Lung (tissue), 12 donors: ENCODE results near the gene TOGARAM2. TPM values are rescaled to one million over a fixed set of nuclear protein-coding genes. Genes with fewer than 3 reads are reported as not detected.

Source experiments
- ATAC-seq: fragments of 200-7000 bp; cut with Tn5 transposase; one replicate; pipeline ENCODE4 v1.9.1; 2020; ENCODE audit warnings: moderate number of reproducible peaks; ENCODE audit not compliant: insufficient read depth, low FRiP score
- DNase-seq, 3 donors: peaks; one replicate each; pipeline ENCODE4 v3.0.0-alpha.2; 2013 to 2017
- H3K27ac ChIP-seq, 2 donors: one replicate each; pipeline ENCODE4 v1.5.1; 2013; ENCODE audit warnings: mild to moderate bottlenecking in 2 of 2, moderate library complexity in 2 of 2, control low read depth in 1 of 2, inconsistent platforms in 1 of 2, low read depth in 1 of 2, low read length in 1 of 2
- H3K27me3 ChIP-seq, 3 donors: one replicate each; pipeline ENCODE4 v1.5.1; 2013; ENCODE audit warnings: low read length in 2 of 3; ENCODE audit not compliant: control insufficient read depth in 3 of 3, insufficient read depth in 3 of 3
- H3K36me3 ChIP-seq, 4 donors: one replicate each; pipeline ENCODE4 v1.5.1; 2013; ENCODE audit warnings: low read length in 4 of 4, mild to moderate bottlenecking in 1 of 4, moderate library complexity in 1 of 4; ENCODE audit not compliant: control insufficient read depth in 4 of 4, insufficient read depth in 4 of 4
- H3K4me1 ChIP-seq, 5 donors: one replicate each; pipeline ENCODE4 v1.5.1; 2013; ENCODE audit warnings: low read length in 5 of 5, mild to moderate bottlenecking in 2 of 5, moderate library complexity in 1 of 5; ENCODE audit not compliant: control insufficient read depth in 5 of 5, insufficient read depth in 5 of 5
- H3K4me3 ChIP-seq: one replicate; pipeline ENCODE4 v1.5.1; 2013; ENCODE audit warnings: mild to moderate bottlenecking, control low read depth, moderate library complexity
- H3K9ac ChIP-seq, 2 donors: one replicate each; pipeline ENCODE4 v1.5.1; 2013; ENCODE audit warnings: low read length in 2 of 2, control low read depth in 1 of 2; ENCODE audit not compliant: insufficient read depth in 1 of 2
- H3K9me3 ChIP-seq, 4 donors: one replicate each; pipeline ENCODE4 v1.5.1; 2013; ENCODE audit warnings: low read length in 3 of 4, mild to moderate bottlenecking in 1 of 4, moderate library complexity in 1 of 4; ENCODE audit not compliant: control insufficient read depth in 4 of 4, insufficient read depth in 3 of 4
- CTCF ChIP-seq: IDR thresholded peaks from 2 replicates; pipeline ENCODE4 v1.5.1; 2012; ENCODE audit warnings: mild to moderate bottlenecking; ENCODE audit errors: control extremely low read depth, extremely low read depth
- WGBS, 2 donors: extraction: QIAGEN DNeasy Blood & Tissue Kit; methylation state at CpG; one replicate each; pipeline ENCODE4 v1.1.7; 2013; 5-methylcytosine and 5-hydroxymethylcytosine counted together
- polyA plus RNA-seq, 2 donors: library from polyadenylated mRNA; stranded (reverse); fragments of 200-250 nt; gene quantifications; one replicate each; pipeline ENCODE4 v1.2.1, GENCODE V29; 2013
- total RNA-seq, 2 donors: library from RNA; depleted of rRNA in 1 of 2; stranded (reverse); fragments of >200 nt in 1 of 2; gene quantifications; one replicate each; pipeline ENCODE4 v1.2.1, GENCODE V29; 2014 to 2021
- donor health status: control.
- donor health status: control.
- donor health status: Bipolar disorder and iron deficiency.
- donor health status: healthy.
- donor health status: DM: yes; HTN: yes; CAD: no.

The TOGARAM2 gene
- total and polyA plus RNA-seq, 4 donors = 7.0 to 19.8 (median 8.6) TPM

- WGBS, 2 donors = 48 to 53% methylated on average over 12 of the region's 12 CpGs
- no peaks in the 10 kb centered on the region for H3K36me3 ChIP-seq
- peaks cover 0 to 17% (median 3%) of the 10 kb centered on the region in 5 donors for H3K4me1 ChIP-seq
- no peak overlapping the region for H3K4me3 ChIP-seq
- no peaks in the 10 kb centered on the region for H3K27me3 ChIP-seq
- no peak for TF ChIP-seq CTCF
- DNase-seq = no peak
- peaks cover 0 to 3% (median 0%) of the 10 kb centered on the region in 4 donors for H3K9me3 ChIP-seq
- H3K9ac ChIP-seq = no peak overlapping the region
- no peak for ATAC-seq
- H3K27ac ChIP-seq = no peak overlapping the region
These were observed 25.2 kb downstream of the TOGARAM2 start for GRCh38 chr2:29006092-29006979.

GRCh38 chr2:29006980-29007301 is 25.8 kb downstream of the TOGARAM2 start:
- WGBS, 2 donors = 89 to 92% methylated on average over 2 of the region's 2 CpGs
- H3K4me3 ChIP-seq = no peak overlapping the region
- no peak for TF ChIP-seq CTCF
- H3K27ac ChIP-seq = no peak overlapping the region
- H3K9me3 ChIP-seq = peaks cover 0 to 3% (median 0%) of the 10 kb centered on the region in 4 donors
- ATAC-seq = no peak
- DNase-seq = no peak
- no peak overlapping the region for H3K9ac ChIP-seq
- H3K36me3 ChIP-seq = no peaks in the 10 kb centered on the region
- H3K27me3 ChIP-seq = no peaks in the 10 kb centered on the region
- peaks cover 3 to 22% (median 9%) of the 10 kb centered on the region in 5 donors for H3K4me1 ChIP-seq

- no peak overlapping the region for H3K9ac ChIP-seq
- H3K27ac ChIP-seq = no peak overlapping the region
- H3K36me3 ChIP-seq = no peaks in the 10 kb centered on the region
- DNase-seq (peak in 1 of 3 donors; percentile 6), ATAC-seq (no peak)
- peaks cover 3 to 22% (median 13%) of the 10 kb centered on the region in 5 donors for H3K4me1 ChIP-seq
- no peaks in the 10 kb centered on the region for H3K27me3 ChIP-seq
- H3K4me3 ChIP-seq = no peak overlapping the region
- peaks cover 0 to 3% (median 0%) of the 10 kb centered on the region in 4 donors for H3K9me3 ChIP-seq
- no peak for TF ChIP-seq CTCF
- 92 to 95% methylated on average over 9 of the region's 9 CpGs for WGBS, 2 donors
These were observed 28.2 kb downstream of the TOGARAM2 start for GRCh38 chr2:29009270-29009669.
